HCT116 (cell line): ENCODE data around the gene RAD9A. TPM values are rescaled to one million over a fixed set of nuclear protein-coding genes. Genes with fewer than 3 reads are reported as not detected.

Source experiments
- ATAC-seq: fragments of 200-7000 bp; cut with Tn5 transposase; 2 replicates; pipeline ENCODE4 v1.9.1; 2020; ENCODE audit warnings: mild to moderate bottlenecking, moderate library complexity
- BruUV-seq: library from RNA; stranded (reverse); fragments of 400-500 nt; replicated peaks from 2 replicates; lab custom pipeline; 2021; lab: Mats Ljungman, UMichigan
- CTCF ChIA-PET: fragments of 300-600 bp; sonication (Branson Sonifier 250); formaldehyde crosslinking; loops from one replicate; lab custom pipeline; 2021; ENCODE audit warnings: antibody characterized with exemption; lab: Charles Lee
- POLR2A ChIA-PET: fragments of 300-600, 350-600 bp; sonication (Branson Sonifier 250); formaldehyde crosslinking; loops from one replicate; lab custom pipeline; 2021; ENCODE audit warnings: antibody characterized with exemption; lab: Charles Lee
- RAD21 ChIA-PET, 2 experiments: fragments of 300-600 bp; sonication (Branson Sonifier 250); formaldehyde crosslinking; loops; one replicate each; lab custom pipeline; 2023; ENCODE audit warnings: low total read pairs in 2 of 2; ENCODE audit not compliant: uncharacterized antibody in 2 of 2, unreplicated experiment in 2 of 2, low non-redundant PET in 1 of 2; lab: Charles Lee
- DNase-seq: peaks from one replicate; pipeline ENCODE4 v3.0.0-alpha.2; 2010; ENCODE audit warnings: low read depth, low spot score
- H2AFZ ChIP-seq: fragments of 200-600 bp; shearing (Covaris generic), sonication (generic); 2 replicates; pipeline ENCODE4 v1.6.1; 2017; ENCODE audit warnings: low read depth, mixed run types, mixed read lengths, antibody characterized with exemption, low read length; ENCODE audit not compliant: poor library complexity, severe bottlenecking
- H3K27ac ChIP-seq: 2 replicates; pipeline ENCODE4 v1.5.1; 2012; ENCODE audit warnings: low read depth, low read length
- H3K27me3 ChIP-seq: fragments of 200-600 bp; sonication (generic); 2 replicates; pipeline ENCODE4 v1.6.1; 2016; ENCODE audit warnings: mixed run types, low read length, mixed read lengths; ENCODE audit not compliant: insufficient read depth
- H3K36me3 ChIP-seq, 2 experiments: fragments of 200-500 bp in 1 of 2; fragments of 200-600 bp in 1 of 2; sonication (Bioruptor generic) in 1 of 2; sonication (generic) in 1 of 2; 2 replicates each; pipeline versions ENCODE4 v1.5.1 to v1.6.1; 2014 to 2016; ENCODE audit warnings: low read length in 2 of 2, inconsistent platforms in 1 of 2, mixed read lengths in 1 of 2, mixed run types in 1 of 2; ENCODE audit not compliant: insufficient read depth in 2 of 2, control insufficient read depth in 1 of 2
- H3K4me1 ChIP-seq, 2 experiments: fragments of 200-600 bp in 1 of 2; sonication (generic) in 1 of 2; 2 replicates each; pipeline versions ENCODE4 v1.5.1 to v1.6.1; 2012 to 2017; ENCODE audit warnings: low read length in 2 of 2, inconsistent platforms in 1 of 2, mild to moderate bottlenecking in 1 of 2, mixed read lengths in 1 of 2, mixed run types in 1 of 2, moderate library complexity in 1 of 2; ENCODE audit not compliant: insufficient read depth in 2 of 2, control insufficient read depth in 1 of 2
- H3K4me2 ChIP-seq: fragments of 200-600 bp; sonication (generic); 2 replicates; pipeline ENCODE4 v1.6.1; 2017; ENCODE audit warnings: mixed run types, low read length, mixed read lengths
- H3K4me3 ChIP-seq, 2 experiments: fragments of 200-600 bp in 1 of 2; sonication (generic) in 1 of 2; replicated peaks in 1 of 2; 2 replicates each; pipeline ENCODE4 v1.5.1; 2011 to 2016; ENCODE audit warnings: low read length in 2 of 2, control low read depth in 1 of 2, low read depth in 1 of 2, mild to moderate bottlenecking in 1 of 2, mixed read lengths in 1 of 2, mixed run types in 1 of 2
- H3K79me2 ChIP-seq: fragments of 200-600 bp; sonication (generic); 2 replicates; pipeline ENCODE4 v1.6.1; 2017; ENCODE audit warnings: mild to moderate bottlenecking, mixed run types, low read length, moderate library complexity, mixed read lengths; ENCODE audit not compliant: insufficient read depth
- H3K9ac ChIP-seq: fragments of 200-600 bp; sonication (generic); 2 replicates; pipeline ENCODE4 v1.6.1; 2016; ENCODE audit warnings: low read length, mixed read lengths
- H3K9me2 ChIP-seq: fragments of 200-600 bp; sonication (generic), shearing (Covaris generic); 2 replicates; pipeline ENCODE4 v1.6.1; 2017; ENCODE audit warnings: mixed run types, mild to moderate bottlenecking, moderate library complexity; ENCODE audit not compliant: insufficient read depth
- H3K9me3 ChIP-seq, 2 experiments: fragments of 200-500 bp in 1 of 2; fragments of 200-600 bp in 1 of 2; sonication (Bioruptor generic) in 1 of 2; sonication (generic) in 1 of 2; 2 replicates each; pipeline ENCODE4 v1.6.1; 2014 to 2017; ENCODE audit warnings: low read length in 2 of 2, mixed read lengths in 2 of 2, inconsistent platforms in 1 of 2, low read depth in 1 of 2, mild to moderate bottlenecking in 1 of 2, mixed run types in 1 of 2, moderate library complexity in 1 of 2; ENCODE audit not compliant: control insufficient read depth in 1 of 2, insufficient read depth in 1 of 2
- H4K20me1 ChIP-seq: fragments of 200-600 bp; sonication (generic), shearing (Covaris generic); 2 replicates; pipeline ENCODE4 v1.6.1; 2017; ENCODE audit warnings: mixed run types, mild to moderate bottlenecking, moderate library complexity; ENCODE audit not compliant: insufficient read depth
- POLR2AphosphoS5 ChIP-seq: IDR thresholded peaks from 2 replicates; pipeline ENCODE4 v1.6.1; 2011; ENCODE audit warnings: mild to moderate bottlenecking, low read depth, low read length, moderate library complexity
- RAD21 ChIP-seq: IDR thresholded peaks from 2 replicates; pipeline ENCODE4 v1.6.1; 2012; ENCODE audit warnings: low read depth, mild to moderate bottlenecking
- SIN3A ChIP-seq: IDR thresholded peaks from 2 replicates; pipeline ENCODE4 v1.6.1; 2012; ENCODE audit warnings: low read depth
- SP1 ChIP-seq: IDR thresholded peaks from 2 replicates; pipeline ENCODE4 v1.6.1; 2012; ENCODE audit warnings: low read depth
- TCF7L2 ChIP-seq: IDR thresholded peaks from 2 replicates; pipeline ENCODE4 v1.7.0; 2011; ENCODE audit warnings: borderline replicate concordance, inconsistent platforms; ENCODE audit not compliant: insufficient read depth, insufficient read length; ENCODE audit errors: extremely low read depth
- ZFX ChIP-seq: fragments of 450-650 bp; IDR thresholded peaks from 2 replicates; pipeline ENCODE4 v1.6.1; 2017
- intact Hi-C: fragments of 100-400 bp; cut with micrococcal nuclease; formaldehyde crosslinking; loops from 2 replicates; pipeline ENCODE4 v1.10.0; 2022
- total RNA-seq: library from RNA; stranded (reverse); gene quantifications from one replicate; pipeline ENCODE4 v1.2.1, GENCODE V29; 2021; ENCODE audit not compliant: unreplicated experiment
- TF ChIP-seq, protein P1 (sequence below): IDR thresholded peaks from 2 replicates; pipeline ENCODE4 v1.6.1; 2012
- TF ChIP-seq, protein P2 (sequence below), 3 experiments: fragments of 200-600 bp in 1 of 3; sonication (generic) in 1 of 3; IDR thresholded peaks in 2 of 3; conservative IDR thresholded peaks in 1 of 3; 2 replicates each; pipeline ENCODE4 v1.5.1; 2012 to 2017; ENCODE audit warnings: low read depth in 2 of 3, low read length in 2 of 3, antibody characterized with exemption in 1 of 3, borderline replicate concordance in 1 of 3, control low read depth in 1 of 3, mild to moderate bottlenecking in 1 of 3, mixed read lengths in 1 of 3, mixed run types in 1 of 3, moderate library complexity in 1 of 3; ENCODE audit not compliant: insufficient read depth in 1 of 3

RAD9A gene
- total RNA-seq, 1 experiment from 2014 or later: 49.8 TPM

DNA sequence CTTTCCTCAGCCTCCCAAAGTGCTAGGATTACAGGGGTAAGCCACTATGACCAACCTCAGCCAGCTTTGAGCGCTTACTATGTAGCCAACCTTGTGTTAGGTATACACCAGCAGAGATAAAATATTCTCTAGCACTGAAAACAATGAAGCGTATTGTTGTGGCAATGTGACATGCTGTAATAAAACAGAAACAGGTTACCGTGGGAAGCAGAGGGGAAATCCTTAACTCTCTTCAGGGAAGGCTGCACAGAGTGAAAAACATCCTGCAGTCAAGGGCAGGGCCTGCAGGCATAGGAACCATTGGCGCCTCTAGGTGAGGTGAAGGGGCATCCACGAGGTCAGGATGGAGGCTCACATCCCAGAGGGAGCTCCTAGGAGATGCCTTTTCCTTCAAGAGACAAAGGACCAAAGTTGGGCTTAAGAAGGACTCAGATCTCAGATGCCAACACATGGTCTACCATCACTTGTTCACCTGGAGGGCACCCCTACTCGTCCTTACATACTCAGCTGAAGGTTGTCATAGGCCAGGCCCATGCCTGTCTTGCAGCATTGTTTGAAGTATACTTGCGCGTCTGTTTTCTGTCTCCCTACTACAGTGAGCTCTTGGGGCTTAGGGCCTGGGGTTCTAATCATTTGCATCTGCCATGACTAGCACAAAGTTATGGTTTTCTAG, 46.4 kb upstream of the RAD9A start:
- ChIA-PET RAD21 (interaction anchor here (0.8 to 1.9 kb wide), 5 partner anchors 27 to 37 kb away, joined by 3 to 7 read pairs (median 4); no protein-coding TSS in a partner anchor), CTCF (interaction anchor here (1.1 to 4.2 kb wide), 11 partner anchors 9 to 269 kb away, joined by 3 to 50 read pairs (median 4); partner anchors contain the start of genes CLCF1 and POLD4), POLR2A (interaction anchor here (1.3 to 1.9 kb wide), 3 partner anchors 9 to 38 kb away, joined by 3 to 10 read pairs (median 3); partner anchors contain the start of gene POLD4)
- no peak for DNase-seq
- Histone ChIP-seq H3K9me2 (no peaks in the 10 kb centered on the region), H3K27ac (peak overlapping the region; percentile 8; the same call in 1 of the 2 replicates), H3K79me2 (no peaks in the 10 kb centered on the region), H4K20me1 (no peaks in the 10 kb centered on the region), H3K4me2 (peak overlapping the region; percentile 64), H2AFZ (no peak overlapping the region), H3K36me3 (no peaks in the 10 kb centered on the region), H3K27me3 (no peaks in the 10 kb centered on the region), H3K4me3 (no peak overlapping the region), H3K9ac (peak overlapping the region; percentile 5; the same call in 1 of the 2 replicates), H3K9me3 (no peaks in the 10 kb centered on the region), H3K4me1 (peaks cover 11 to 44% of the 10 kb centered on the region in 2 experiments)
- ATAC-seq: peak; percentile 58
- TF ChIP-seq ZFX: peak; percentile 25
- no peak for TF ChIP-seq SIN3A
- TF ChIP-seq, protein P1, sequence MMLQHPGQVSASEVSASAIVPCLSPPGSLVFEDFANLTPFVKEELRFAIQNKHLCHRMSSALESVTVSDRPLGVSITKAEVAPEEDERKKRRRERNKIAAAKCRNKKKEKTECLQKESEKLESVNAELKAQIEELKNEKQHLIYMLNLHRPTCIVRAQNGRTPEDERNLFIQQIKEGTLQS: no peak
- no peak for TF ChIP-seq RAD21
- no peak for TF ChIP-seq SP1
- intact Hi-C loops: no loop called here
- no TSS peak for BruUV-seq

DNA sequence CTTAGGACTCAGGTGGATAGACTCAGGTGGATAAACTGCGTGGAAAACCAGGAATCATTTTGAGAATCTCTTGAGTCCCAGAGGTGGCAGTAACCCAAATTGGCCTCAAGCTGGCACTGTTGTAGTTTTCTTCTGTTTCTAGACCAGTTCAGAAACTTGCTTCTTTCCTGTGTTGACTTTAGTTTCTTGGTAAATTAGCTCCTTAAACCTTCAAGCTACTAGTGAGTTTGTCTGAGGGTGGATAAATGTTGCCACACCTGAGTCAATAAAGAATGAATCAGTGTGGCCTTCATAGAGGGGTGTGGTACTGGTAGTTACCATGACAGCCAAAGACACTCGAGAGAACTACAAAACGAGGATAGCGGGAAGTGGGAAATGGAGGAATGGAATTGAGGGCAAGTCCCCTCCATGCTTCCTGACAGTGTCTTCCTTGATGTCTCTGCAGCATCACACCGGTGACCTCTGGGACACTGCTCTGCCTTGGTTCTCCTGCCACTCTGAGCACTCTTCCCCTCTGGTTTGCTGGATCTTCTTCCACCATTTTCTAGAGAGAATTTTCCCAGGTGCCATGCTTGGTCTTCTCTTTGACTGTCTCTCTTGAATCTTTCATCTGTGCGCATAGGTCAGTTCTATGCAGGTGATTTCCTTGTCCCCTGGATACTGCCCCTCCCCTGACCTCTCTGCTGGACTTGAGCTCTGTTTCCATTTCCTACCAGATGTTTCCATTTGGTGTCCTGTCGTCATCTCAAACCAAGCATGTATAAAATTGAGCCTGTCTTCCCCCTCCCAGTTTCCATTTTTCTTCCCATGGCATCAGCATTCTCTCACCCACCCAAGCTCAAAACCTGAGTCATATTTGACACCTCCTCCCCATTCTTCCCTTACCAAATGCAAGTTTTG, 45.6 kb upstream of the RAD9A start:
- intact Hi-C loops: no loop called here
- Histone ChIP-seq H3K9ac (peak overlapping the region; percentile 5; the same call in 1 of the 2 replicates), H3K79me2 (no peaks in the 10 kb centered on the region), H4K20me1 (no peaks in the 10 kb centered on the region), H3K27me3 (no peaks in the 10 kb centered on the region), H3K9me3 (no peaks in the 10 kb centered on the region), H3K36me3 (no peaks in the 10 kb centered on the region), H3K4me1 (peaks cover 11 to 48% of the 10 kb centered on the region in 2 experiments), H3K27ac (peak overlapping the region; percentile 8; the same call in 1 of the 2 replicates), H3K4me3 (peak overlapping the region in 1 of 2 experiments; percentile 13; a peak in 1 of 4 replicates), H2AFZ (no peak overlapping the region), H3K9me2 (no peaks in the 10 kb centered on the region), H3K4me2 (peak overlapping the region; percentile 64)
- TF ChIP-seq TCF7L2 (peak; percentile 59), POLR2AphosphoS5 (no peak; the same call in 1 of the 2 replicates)
- TF ChIP-seq, protein P2, sequence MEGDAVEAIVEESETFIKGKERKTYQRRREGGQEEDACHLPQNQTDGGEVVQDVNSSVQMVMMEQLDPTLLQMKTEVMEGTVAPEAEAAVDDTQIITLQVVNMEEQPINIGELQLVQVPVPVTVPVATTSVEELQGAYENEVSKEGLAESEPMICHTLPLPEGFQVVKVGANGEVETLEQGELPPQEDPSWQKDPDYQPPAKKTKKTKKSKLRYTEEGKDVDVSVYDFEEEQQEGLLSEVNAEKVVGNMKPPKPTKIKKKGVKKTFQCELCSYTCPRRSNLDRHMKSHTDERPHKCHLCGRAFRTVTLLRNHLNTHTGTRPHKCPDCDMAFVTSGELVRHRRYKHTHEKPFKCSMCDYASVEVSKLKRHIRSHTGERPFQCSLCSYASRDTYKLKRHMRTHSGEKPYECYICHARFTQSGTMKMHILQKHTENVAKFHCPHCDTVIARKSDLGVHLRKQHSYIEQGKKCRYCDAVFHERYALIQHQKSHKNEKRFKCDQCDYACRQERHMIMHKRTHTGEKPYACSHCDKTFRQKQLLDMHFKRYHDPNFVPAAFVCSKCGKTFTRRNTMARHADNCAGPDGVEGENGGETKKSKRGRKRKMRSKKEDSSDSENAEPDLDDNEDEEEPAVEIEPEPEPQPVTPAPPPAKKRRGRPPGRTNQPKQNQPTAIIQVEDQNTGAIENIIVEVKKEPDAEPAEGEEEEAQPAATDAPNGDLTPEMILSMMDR (IDR thresholded peaks at IDR 0.05 in 2 of 3, conservative IDR thresholded peaks at IDR 0.05 in 1 of 3; ENCODE audit: borderline replicate concordance in 1 of 3, insufficient read depth in 1 of 3, low read depth in 2 of 3, low read length in 2 of 3): peak in 2 of 3 experiments; percentile 88 to 89; a peak in 4 of 6 replicates
- DNase-seq (peak; percentile 54), ATAC-seq (peak; percentile 79)
- RAD21 ChIA-PET: interaction anchor here (0.8 to 1.9 kb wide), 5 partner anchors 28 to 37 kb away, joined by 3 to 7 read pairs (median 4); no protein-coding TSS in a partner anchor
- CTCF ChIA-PET: interaction anchor here (1.1 to 4.2 kb wide), 14 partner anchors 9 to 270 kb away, joined by 3 to 50 read pairs (median 4); partner anchors contain the start of genes CLCF1, POLD4 and RAD9A
- no TSS peak for BruUV-seq
- POLR2A ChIA-PET: interaction anchor here (0.8 to 1.9 kb wide), 5 partner anchors 8 to 37 kb away, joined by 3 to 10 read pairs (median 3); partner anchors contain the start of gene POLD4
